Choroid plexus epithelial cell (primary cell): ENCODE measurements around the gene ESD.

Experiments used
- DNase-seq: peaks from one replicate; pipeline ENCODE4 v3.0.0-alpha.2; 2010; ENCODE audit warnings: low read depth
- H3K4me3 ChIP-seq: 2 replicates; pipeline ENCODE4 v1.5.1; 2011; ENCODE audit warnings: low read depth, mild to moderate bottlenecking, control low read depth, low read length, moderate library complexity
- CTCF ChIP-seq: conservative IDR thresholded peaks from 2 replicates; pipeline ENCODE4 v1.5.1; 2011; ENCODE audit warnings: low read depth, mild to moderate bottlenecking, control low read depth, inconsistent platforms, low read length, moderate library complexity

The ESD gene

DNA sequence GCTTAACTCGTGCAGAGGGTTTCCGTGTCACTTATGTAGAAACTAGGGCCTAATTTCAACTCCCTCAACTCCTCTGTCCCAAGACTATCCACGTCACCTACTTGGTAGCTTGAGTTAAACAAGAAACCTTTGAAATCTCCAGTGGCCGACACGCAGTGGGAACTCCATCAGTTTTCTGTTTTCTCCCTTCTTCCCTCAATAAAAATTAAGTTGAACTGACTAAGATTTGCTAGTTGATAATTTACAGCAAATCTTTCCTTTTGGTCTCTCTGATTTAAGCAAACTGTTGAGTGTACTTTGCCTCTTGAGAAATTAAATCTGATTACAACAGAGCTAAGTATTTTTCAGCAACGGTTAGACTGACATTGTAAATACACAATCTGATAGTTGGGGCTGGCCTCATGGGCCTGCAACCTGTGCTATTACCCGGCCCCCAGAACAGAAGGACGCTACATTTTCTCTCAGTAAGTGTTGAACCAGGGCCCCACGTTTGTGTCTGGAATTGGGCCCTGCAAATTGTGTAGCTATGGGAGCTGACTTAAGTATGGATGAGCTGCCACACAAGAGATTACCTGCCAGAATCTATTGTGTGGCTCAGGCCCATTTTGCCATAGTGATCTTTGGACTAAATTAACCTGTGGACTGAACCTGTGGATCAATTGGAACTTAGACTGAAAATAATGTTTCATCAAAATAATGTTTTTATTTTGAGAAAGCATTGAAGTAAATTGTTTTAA lies 708 bp upstream of the ESD start:
- H3K4me3 ChIP-seq = peak overlapping the region; percentile 97
- no peak for TF ChIP-seq CTCF
- no peak for DNase-seq

DNA sequence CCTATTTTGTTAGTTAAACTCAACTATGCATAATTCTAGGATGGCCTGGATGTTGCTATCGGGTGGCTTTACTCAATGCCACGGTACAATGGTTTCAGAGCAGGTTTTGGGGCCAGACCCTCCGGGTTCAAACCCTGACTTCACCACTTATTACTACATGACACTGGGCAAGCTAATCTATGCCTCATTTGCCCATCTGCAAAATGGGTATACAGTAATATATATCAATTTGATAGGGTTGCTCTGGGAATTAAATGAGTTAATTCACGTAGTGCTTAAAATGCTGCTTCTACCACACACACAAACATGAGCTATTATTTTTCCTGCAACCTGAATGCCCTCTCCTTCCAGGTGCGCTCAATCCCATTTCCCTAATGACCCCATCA lies 839 bp downstream of the ESD start:
- no peak for TF ChIP-seq CTCF

DNA sequence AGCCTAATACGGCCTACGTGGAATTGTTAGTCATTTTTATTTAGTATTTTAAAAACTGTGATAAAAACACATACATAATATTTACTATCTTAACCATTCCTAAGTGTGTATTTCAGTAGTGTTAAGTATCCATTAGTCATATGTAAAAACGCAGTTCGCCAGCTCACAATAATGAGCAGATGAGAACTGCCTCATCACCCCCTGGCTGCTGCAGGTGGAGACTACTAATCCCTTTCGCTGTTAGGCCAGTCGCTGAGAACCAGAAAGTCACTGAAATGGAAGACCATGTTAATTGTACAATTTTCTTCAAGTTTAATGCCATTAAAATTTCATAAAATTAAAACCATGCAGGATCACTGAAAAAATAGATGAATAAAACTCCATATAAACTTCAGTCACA lies 1.6 kb downstream of the ESD start:
- TF ChIP-seq CTCF = no peak
- no peak overlapping the region for H3K4me3 ChIP-seq
- no peak for DNase-seq

More for the DNA sequence above, 839 bp downstream of the ESD start:
- H3K4me3 ChIP-seq = peak overlapping the region; percentile 97
- no peak for DNase-seq

DNA sequence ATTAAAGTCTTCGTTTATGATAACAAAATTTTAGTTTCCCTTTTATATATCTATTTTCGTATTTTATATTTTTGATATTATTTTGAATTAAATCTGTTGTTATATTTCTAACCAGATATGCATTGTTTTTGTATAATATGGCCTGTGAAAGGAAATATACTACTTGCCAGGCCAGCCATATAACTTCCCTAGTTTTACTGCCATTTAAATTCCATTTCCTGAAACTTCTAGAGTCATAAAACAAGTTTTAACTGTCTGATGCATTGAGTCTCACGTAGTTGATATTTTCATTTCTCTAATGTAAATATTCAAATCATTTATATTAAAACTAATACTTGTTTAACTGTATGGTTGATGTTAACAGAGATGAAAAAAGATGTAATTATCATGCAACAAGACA lies 13.5 kb downstream of the ESD start:
- no peak overlapping the region for H3K4me3 ChIP-seq
- DNase-seq = no peak
- no peak for TF ChIP-seq CTCF

GRCh38 chr13:46782691-46783090 lies 14.3 kb downstream of the ESD start:
- no peak overlapping the region for H3K4me3 ChIP-seq
- DNase-seq = no peak
- TF ChIP-seq CTCF = no peak

DNA sequence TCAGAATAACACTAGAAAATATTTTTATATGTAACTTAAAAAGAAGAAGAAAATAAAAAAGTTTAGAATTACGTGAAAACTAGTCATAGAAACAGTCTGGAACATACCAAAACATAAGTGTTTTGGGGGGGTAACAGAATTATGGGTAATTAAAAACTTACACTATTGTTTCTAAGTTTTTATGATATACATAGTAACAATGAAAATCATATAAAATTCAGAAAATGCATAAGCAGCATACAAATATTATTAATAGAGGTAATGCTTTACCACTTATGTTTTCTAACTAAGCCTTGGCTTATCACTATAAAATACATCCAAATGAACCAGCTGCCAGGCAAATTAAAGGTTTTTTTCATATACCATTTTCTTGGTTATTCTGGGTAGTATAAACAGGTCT lies 14.9 kb downstream of the ESD start:
- TF ChIP-seq CTCF = no peak
- DNase-seq = no peak
- H3K4me3 ChIP-seq = no peak overlapping the region

- H3K4me3 ChIP-seq = no peak overlapping the region
- peak; percentile 48 for DNase-seq
- TF ChIP-seq CTCF = no peak
Measured at GRCh38 chr13:46778890-46779289, 18.1 kb downstream of the ESD start.
